ENCODE results near the gene CISH. TPM values are rescaled to one million over a fixed set of nuclear protein-coding genes. Genes with fewer than 3 reads are reported as not detected.
A peak's percentile ranks its signal among the peaks of the same experiment; 100 is the strongest.

The CISH gene
- total and polyA plus RNA-seq, 9 of the 15 experiments (the other 6 are each of a cell fraction or from before 2014, with no cell fraction given): 1.7 to 47.7 (median 18.3) TPM

DNA sequence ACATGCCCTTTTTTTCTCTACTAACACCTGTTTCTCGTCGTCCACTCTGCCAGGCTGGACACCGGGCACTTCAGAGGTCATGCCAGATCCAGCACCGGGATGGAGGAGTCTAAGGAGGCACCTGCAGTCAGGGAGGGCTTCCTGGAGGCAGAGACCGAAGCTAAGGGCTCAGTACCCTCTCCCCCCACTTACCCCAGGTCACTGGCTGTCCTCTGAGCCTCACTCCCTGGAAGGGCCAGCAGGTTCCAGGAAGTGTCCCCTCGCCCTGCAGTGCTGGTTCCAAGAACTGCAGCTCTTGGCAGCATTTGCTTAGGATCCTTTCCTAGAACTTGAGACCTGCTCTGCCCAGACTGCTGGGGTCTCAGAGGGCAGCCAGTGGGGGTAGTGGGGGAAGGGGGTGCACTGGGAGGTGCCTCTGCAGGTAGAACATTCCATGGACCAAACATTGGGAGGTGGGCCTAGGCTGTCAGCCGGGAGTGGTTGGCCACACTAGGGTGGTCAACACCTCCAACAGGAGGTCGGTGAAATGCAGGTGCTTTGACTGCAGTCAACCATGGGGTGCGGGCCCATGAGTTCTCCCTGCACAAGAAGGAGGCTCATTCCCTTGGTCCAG, 11.3 kb downstream of the CISH start:
- in situ Hi-C loops (cut with MboI): no loop called here
- intact Hi-C loops (cut with micrococcal nuclease): no loop called here
- TF ChIP-seq THRAP3 (IDR thresholded peaks at IDR 0.05; ENCODE audit: borderline replicate concordance) (no peak), ASH1L (IDR thresholded peaks at IDR 0.05; ENCODE audit: borderline replicate concordance, low read depth, partially characterized antibody) (peak; percentile 47), COPS2 (conservative IDR thresholded peaks at IDR 0.05) (no peak), ZNF77 (CRISPR knock-in tag; IDR thresholded peaks at IDR 0.05) (no peak), SMAD2 (IDR thresholded peaks at IDR 0.05; ENCODE audit: low read depth, low read length) (no peak), NCOA1 (IDR thresholded peaks at IDR 0.05; ENCODE audit: low read depth) (peak; percentile 69; the same call in 1 of the 2 replicates)
- TF ChIP-seq, protein P1, sequence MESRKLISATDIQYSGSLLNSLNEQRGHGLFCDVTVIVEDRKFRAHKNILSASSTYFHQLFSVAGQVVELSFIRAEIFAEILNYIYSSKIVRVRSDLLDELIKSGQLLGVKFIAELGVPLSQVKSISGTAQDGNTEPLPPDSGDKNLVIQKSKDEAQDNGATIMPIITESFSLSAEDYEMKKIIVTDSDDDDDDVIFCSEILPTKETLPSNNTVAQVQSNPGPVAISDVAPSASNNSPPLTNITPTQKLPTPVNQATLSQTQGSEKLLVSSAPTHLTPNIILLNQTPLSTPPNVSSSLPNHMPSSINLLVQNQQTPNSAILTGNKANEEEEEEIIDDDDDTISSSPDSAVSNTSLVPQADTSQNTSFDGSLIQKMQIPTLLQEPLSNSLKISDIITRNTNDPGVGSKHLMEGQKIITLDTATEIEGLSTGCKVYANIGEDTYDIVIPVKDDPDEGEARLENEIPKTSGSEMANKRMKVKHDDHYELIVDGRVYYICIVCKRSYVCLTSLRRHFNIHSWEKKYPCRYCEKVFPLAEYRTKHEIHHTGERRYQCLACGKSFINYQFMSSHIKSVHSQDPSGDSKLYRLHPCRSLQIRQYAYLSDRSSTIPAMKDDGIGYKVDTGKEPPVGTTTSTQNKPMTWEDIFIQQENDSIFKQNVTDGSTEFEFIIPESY (CRISPR knock-in tag; IDR thresholded peaks at IDR 0.05): 0 out of 2 replicates have a peak, but pooled peaks have one; percentile 5
- TF ChIP-seq, protein P2, sequence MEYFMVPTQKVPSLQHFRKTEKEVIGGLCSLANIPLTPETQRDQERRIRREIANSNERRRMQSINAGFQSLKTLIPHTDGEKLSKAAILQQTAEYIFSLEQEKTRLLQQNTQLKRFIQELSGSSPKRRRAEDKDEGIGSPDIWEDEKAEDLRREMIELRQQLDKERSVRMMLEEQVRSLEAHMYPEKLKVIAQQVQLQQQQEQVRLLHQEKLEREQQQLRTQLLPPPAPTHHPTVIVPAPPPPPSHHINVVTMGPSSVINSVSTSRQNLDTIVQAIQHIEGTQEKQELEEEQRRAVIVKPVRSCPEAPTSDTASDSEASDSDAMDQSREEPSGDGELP (CRISPR knock-in tag; IDR thresholded peaks at IDR 0.05; ENCODE audit: borderline replicate concordance): 0 out of 2 replicates have a peak, but pooled peaks have one; percentile 42
- TF ChIP-seq, protein P3, sequence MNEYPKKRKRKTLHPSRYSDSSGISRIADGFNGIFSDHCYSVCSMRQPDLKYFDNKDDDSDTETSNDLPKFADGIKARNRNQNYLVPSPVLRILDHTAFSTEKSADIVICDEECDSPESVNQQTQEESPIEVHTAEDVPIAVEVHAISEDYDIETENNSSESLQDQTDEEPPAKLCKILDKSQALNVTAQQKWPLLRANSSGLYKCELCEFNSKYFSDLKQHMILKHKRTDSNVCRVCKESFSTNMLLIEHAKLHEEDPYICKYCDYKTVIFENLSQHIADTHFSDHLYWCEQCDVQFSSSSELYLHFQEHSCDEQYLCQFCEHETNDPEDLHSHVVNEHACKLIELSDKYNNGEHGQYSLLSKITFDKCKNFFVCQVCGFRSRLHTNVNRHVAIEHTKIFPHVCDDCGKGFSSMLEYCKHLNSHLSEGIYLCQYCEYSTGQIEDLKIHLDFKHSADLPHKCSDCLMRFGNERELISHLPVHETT (CRISPR knock-in tag; conservative IDR thresholded peaks at IDR 0.05 in 1 of 2, IDR thresholded peaks at IDR 0.05 in 1 of 2): no peak
- TF ChIP-seq, protein P4, sequence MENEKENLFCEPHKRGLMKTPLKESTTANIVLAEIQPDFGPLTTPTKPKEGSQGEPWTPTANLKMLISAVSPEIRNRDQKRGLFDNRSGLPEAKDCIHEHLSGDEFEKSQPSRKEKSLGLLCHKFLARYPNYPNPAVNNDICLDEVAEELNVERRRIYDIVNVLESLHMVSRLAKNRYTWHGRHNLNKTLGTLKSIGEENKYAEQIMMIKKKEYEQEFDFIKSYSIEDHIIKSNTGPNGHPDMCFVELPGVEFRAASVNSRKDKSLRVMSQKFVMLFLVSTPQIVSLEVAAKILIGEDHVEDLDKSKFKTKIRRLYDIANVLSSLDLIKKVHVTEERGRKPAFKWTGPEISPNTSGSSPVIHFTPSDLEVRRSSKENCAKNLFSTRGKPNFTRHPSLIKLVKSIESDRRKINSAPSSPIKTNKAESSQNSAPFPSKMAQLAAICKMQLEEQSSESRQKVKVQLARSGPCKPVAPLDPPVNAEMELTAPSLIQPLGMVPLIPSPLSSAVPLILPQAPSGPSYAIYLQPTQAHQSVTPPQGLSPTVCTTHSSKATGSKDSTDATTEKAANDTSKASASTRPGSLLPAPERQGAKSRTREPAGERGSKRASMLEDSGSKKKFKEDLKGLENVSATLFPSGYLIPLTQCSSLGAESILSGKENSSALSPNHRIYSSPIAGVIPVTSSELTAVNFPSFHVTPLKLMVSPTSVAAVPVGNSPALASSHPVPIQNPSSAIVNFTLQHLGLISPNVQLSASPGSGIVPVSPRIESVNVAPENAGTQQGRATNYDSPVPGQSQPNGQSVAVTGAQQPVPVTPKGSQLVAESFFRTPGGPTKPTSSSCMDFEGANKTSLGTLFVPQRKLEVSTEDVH (IDR thresholded peaks at IDR 0.05; ENCODE audit: low read depth, partially characterized antibody): no peak

More for the DNA sequence above, 11.3 kb downstream of the CISH start:
- no peaks in the 10 kb centered on the region for H3K9me3 ChIP-seq (replicated peaks; ENCODE audit: control insufficient read depth, insufficient read depth, low read depth, low read length)
- DNase-seq (ENCODE audit: extremely low read depth in 1 of 4, low spot score in 3 of 4) (peak; percentile 33 to 87 (median 52)), FAIRE-seq (peak; percentile 87), ATAC-seq (peak; percentile 62)
- no peak overlapping the region for H3K4me3 ChIP-seq
- H3K4me1 ChIP-seq (replicated peaks in 1 of 2; ENCODE audit: control insufficient read depth in 2 of 2, insufficient read depth in 2 of 2, low read length in 2 of 2): peaks cover 53 to 66% of the 10 kb centered on the region in 2 experiments
- 10% methylated on average over 5 of the region's 9 CpGs for WGBS (ENCODE audit: insufficient coverage, low coverage, missing lambda C conversion rate)
- H3K36me3 ChIP-seq (ENCODE audit: control insufficient read depth, insufficient read depth, low read length): peaks cover 19% of the 10 kb centered on the region; the same call in 2 of the 3 replicates
- H3K4me2 ChIP-seq (ENCODE audit: insufficient read depth, low read length): peak overlapping the region; percentile 78
- H4K20me1 ChIP-seq (replicated peaks; ENCODE audit: control insufficient read depth, insufficient read depth, low read length): no peaks in the 10 kb centered on the region
- H3K9ac ChIP-seq (ENCODE audit: insufficient read depth in 1 of 2, low read depth in 2 of 2, low read length in 2 of 2): peak overlapping the region; percentile 74 to 89
- H3K79me2 ChIP-seq (ENCODE audit: control insufficient read depth, insufficient read depth, low read length): peaks cover 26% of the 10 kb centered on the region
- BruUV-seq (replicated peaks): no TSS peak
- no peak overlapping the region for H2AFZ ChIP-seq (ENCODE audit: low read depth, low read length)
- H3K27ac ChIP-seq (ENCODE audit: extremely low read depth, low read depth, low read length): peak overlapping the region; percentile 96
- POLR2A ChIA-PET: interaction anchor here (0.6 to 3.9 kb wide), 4 partner anchors 10 to 255 kb away, joined by 3 to 44 read pairs (median 4); partner anchors contain the start of gene ZMYND10
- no peaks in the 10 kb centered on the region for H3K9me1 ChIP-seq (ENCODE audit: control insufficient read depth, insufficient read depth, low read length)
- no peaks in the 10 kb centered on the region for H3K27me3 ChIP-seq (ENCODE audit: control insufficient read depth in 2 of 2, insufficient read depth in 2 of 2, low read length in 2 of 2)
- CTCF ChIA-PET (ENCODE audit: low intra/inter-chr PET ratio): interaction anchor here (0.8 kb wide), 1 partner anchor 14 kb away, joined by 4 read pairs; no protein-coding TSS in a partner anchor

Measured in K562 (cell line).